ENCODE measurements around the gene PCDH18.

- TF ChIP-seq EZH2 (IDR thresholded peaks at IDR 0.05; ENCODE audit: borderline replicate concordance, low read length) (no peak), CTCF (conservative IDR thresholded peaks at IDR 0.05 in 1 of 2, IDR thresholded peaks at IDR 0.05 in 1 of 2; ENCODE audit: extremely low read depth in 1 of 2, insufficient read depth in 1 of 2, low read depth in 1 of 2, low read length in 2 of 2) (no peak)
Observed at GRCh38 chr4:137543648-137544047, 11.4 kb upstream of the PCDH18 start.
